ENCODE measurements around the gene HECW1. TPM values are rescaled to one million over a fixed set of nuclear protein-coding genes. Genes with fewer than 3 reads are reported as not detected.

The HECW1 gene
- total RNA-seq, 1 donor from 2014 or later, result not detected

DNA sequence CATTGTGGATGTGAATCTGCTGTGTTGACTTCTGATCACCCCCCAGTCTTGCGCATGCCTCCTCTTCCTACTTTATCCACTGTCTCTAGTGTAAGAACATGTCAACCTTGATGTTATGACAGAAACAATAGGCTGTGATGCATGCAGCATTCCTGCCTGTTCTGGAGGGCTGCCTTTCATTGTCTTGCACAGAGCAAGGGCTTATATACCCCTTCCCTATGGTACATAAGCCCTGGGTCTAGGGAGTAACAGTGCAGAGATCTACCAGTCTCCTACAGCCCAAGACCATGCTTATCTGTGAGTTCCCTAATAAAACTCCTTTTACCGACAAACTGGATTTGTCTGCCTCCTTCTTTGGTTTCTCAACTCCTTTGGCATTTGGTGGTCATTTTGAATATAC, 293.5 kb downstream of the HECW1 start:
- DNase-seq (ENCODE audit: low read depth), result no peak

DNA sequence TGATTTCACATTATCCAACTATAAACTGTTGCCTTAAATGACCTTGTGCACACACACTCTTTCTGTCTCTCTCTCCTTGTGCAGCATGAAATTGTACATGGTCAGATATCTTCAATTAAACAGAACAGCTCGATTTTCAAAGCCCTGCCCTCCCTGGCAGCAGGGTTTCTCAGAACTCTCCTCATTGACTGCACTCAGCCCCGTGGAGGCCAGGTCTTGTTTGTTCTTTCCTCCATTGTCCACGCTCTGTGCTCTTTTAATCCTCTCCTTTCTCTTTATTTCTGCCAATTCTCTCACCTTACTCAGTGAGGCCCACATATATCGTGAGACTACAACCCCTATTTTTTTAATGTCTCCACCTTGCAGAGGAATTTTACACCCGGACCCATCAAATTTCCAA, 294.5 kb downstream of the HECW1 start:
- no peak for DNase-seq (ENCODE audit: low read depth)

- no peak for DNase-seq (ENCODE audit: low read depth)
These were observed 296.5 kb downstream of the HECW1 start for GRCh38 chr7:43408981-43409380.

DNA sequence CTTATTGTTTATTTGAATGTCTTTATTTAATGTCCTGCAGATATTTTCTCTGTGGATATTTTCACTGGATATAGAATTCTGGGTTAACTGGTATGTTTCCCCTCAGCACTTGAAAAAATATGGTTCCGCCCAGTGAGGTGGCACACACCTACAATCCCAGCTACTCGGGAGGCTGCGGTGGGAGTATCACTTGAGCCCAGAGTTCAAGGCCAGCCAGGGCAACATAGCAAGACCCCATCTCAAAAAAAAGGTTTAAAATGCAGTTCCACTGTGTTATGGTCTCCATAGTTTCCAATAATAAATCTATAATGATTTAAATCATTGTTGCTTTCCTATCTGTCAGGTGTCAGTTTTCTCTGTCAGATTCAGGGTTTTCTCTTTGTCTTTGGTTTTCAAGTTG, 305.0 kb downstream of the HECW1 start:
- no peak for DNase-seq (ENCODE audit: low read depth)

- DNase-seq (ENCODE audit: low read depth), result no peak
These were observed 318.0 kb downstream of the HECW1 start for GRCh38 chr7:43430411-43430810.

- no peak for DNase-seq (ENCODE audit: low read depth)
These were observed 318.7 kb downstream of the HECW1 start for GRCh38 chr7:43431020-43431595.

GRCh38 chr7:43433639-43434038, 321.2 kb downstream of the HECW1 start:
- DNase-seq (ENCODE audit: low read depth), result no peak

DNA sequence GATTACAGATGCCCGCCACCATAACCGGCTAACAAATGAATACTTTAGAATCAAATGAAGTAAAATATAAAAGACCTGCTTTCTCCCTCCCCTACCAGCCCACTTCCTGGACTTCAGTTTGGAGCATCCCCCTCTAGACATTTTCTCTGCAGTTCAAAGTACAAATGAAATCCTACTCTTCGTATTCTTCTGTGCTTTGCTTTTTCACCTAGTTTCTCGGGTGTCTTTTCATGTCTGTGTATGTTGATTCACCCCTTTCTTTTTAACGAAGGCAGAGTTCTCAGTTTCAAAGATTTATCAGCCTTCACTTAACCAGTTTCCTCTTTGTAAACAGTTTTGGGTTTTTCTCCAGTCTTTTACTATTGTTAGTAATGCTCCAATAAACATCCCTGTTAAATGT, 324.6 kb downstream of the HECW1 start:
- no peak for DNase-seq (ENCODE audit: low read depth)

- DNase-seq (ENCODE audit: low read depth), result no peak
These were observed 326.5 kb downstream of the HECW1 start for GRCh38 chr7:43438897-43439479.

DNA sequence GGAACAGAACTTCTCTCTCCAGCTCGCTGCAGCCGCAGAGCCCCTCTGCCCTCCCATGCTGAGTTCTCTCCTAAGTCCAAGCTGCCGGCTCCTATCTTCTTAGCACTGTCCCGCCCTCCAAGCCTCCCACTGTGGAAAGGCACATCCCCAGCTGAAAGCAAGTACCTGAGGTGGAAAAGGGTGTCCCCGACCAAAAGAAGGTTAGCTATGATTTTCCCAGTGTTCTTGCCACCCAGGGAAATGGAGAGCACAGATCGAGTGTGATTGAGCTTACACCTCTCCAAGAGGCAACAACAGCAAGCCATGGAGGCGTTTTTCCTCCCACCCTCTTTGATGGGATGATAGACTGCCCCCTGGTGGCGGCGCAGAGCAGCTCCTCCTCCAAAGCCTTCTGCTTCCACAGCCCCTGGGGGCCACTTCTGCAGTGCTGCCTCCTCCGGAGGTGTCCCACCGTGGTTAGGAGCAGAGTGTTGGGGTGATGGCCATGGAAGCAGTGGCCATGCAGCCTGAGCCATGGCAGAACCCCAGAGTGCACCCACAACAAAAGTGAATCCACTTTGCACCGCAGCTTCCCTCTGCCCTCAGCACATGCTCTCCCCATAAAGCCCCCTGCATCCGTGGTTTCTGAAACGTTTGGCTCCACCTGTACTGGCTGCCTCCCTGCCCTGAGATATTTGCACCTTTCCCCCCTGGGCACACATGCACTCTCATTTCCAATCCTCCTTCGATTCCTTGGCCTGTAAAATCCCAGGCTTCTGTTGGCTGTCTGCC, 327.4 kb downstream of the HECW1 start:
- DNase-seq (ENCODE audit: low read depth), result peak; percentile 43

DNA sequence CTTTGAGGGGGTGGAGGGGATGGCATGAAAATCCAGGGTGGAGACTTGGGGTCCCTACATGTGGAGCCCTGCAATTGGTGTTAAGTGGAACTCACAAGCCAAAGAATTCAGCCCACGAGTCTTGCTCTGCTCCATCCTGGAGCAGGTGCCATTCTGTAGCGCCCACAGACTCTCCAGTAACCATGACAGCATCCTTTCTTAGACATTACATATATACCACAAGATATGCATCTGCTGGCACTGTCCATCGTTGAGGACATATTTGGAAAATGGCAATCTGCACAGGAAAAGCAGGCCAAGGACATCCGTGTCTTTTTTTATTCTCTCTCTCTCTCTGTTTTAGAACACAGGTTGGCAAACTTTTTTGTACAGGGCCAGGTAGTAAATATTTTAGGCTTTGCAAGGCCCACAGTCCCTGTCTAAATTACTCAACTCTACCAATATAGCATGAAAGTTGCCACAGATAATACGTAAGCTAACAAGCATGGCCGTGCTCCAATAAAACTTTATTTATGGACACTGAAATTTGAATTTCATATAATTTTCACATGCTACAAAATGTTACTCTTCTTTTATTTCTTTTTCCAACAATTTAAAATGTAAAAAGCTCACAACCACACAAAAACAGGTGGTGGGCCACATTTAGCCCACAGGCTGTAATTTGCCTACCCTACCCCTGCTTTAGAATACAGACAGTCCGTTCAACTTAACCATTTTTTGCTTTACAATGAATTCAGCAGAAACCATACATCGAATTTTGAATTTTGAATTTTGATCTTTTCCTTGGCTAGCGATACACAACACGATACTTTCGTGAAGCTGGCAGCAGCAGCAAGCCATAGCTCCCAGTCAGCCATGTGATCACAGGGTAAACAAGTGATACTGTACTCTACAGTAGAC, 329.0 kb downstream of the HECW1 start:
- no peak for DNase-seq (ENCODE audit: low read depth)

DNA sequence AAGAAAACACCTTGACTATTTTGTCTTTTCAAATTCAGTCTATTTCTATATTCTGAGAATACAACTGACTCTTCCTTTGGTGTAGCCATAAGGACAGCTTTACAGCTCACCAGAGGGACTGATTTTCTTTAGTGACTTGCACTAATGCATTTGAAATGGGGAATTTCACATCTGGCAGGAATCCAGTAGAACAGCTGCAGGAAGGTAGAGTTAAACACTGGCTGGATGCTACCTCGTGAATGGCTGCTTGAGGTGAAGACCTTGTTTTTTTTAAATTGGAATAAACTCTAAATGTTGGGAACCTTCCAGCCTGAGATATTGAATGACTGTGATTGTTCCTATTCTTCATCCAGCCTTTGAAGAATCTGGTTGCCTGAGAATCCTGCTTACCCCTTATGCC, 330.9 kb downstream of the HECW1 start:
- no peak for DNase-seq (ENCODE audit: low read depth)

DNA sequence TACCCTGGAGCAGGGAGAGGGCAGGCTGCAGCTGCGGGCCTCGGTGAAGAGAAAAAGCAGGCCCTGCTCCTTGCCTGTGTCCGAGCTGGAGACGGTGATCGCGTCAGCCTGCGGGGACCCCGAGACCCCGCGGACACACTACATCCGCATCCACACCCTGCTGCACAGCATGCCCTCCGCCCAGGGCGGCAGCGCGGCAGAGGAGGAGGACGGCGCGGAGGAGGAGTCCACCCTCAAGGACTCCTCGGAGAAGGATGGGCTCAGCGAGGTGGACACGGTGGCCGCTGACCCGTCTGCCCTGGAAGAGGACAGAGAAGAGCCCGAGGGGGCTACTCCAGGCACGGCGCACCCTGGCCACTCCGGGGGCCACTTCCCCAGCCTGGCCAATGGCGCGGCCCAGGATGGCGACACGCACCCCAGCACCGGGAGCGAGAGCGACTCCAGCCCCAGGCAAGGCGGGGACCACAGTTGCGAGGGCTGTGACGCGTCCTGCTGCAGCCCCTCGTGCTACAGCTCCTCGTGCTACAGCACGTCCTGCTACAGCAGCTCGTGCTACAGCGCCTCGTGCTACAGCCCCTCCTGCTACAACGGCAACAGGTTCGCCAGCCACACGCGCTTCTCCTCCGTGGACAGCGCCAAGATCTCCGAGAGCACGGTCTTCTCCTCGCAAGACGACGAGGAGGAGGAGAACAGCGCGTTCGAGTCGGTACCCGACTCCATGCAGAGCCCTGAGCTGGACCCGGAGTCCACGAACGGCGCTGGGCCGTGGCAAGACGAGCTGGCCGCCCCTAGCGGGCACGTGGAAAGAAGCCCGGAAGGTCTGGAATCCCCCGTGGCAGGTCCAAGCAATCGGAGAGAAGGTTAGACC, 332.5 kb downstream of the HECW1 start:
- DNase-seq (ENCODE audit: low read depth), result no peak

DNA sequence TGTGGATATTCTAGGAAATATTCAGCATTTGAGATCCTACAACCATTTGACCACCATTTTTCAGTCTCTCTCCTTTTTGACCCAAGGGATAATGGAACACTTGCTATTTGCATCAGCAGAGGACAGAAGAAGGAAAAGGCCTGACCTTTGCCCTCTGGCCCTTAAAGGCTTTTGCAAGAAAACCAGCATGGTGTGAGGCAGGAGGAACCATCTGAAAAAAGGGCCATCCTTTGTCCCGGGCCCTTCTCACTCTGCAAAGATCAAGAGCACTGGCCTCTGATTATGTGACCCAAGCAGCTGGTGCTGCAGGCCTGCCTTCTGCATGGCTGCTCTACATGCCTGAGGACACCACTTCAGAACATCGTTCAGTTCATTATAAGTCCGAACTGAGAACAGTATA, 337.1 kb downstream of the HECW1 start:
- DNase-seq (ENCODE audit: low read depth), result no peak

GRCh38 chr7:43450894-43451293, 338.4 kb downstream of the HECW1 start:
- DNase-seq (ENCODE audit: low read depth), result no peak

DNA sequence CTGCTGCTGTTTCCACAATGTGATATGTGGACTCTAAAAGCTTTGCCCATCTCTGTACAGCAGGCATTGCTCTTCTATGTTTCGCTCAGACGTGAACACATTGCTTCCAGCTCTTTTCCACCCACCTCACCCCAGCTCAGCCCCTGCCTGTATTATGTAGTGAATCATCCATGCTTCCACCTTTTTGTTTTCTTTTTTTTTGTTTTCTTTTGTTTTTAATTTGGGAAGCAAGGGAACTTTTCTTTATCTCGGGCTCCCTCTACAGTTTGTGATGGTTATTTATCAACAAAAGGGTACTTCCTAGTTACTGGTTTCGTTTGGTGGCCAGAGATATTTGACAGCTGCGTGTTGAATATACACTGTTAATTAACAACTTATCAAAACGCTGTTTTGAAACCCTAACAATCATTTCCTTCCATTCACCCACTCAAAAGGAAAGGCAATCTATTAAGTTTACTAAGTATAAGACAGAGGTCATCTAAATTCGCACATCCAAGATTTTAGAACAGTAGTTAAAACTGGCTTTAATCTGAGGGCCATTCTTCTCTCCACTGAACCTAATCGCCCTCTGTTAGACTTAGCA, 342.6 kb downstream of the HECW1 start:
- peak; percentile 74 for DNase-seq (ENCODE audit: low read depth)

DNA sequence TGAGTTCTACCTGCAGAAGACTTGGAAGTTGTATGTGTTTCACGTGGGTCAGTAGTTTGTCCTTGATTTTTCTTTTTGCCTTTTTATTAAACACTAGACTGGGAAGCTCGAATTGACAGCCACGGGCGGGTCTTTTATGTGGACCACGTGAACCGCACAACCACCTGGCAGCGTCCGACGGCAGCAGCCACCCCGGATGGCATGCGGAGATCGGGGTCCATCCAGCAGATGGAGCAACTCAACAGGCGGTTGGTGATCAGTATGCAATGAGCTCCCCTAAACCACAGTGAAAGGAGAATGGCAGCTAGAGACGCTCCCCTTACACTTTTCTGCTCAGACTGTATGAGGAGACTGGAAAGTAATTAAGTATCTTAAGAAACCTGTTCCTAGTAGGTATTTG, 343.8 kb downstream of the HECW1 start:
- DNase-seq (ENCODE audit: low read depth), result peak; percentile 47

GRCh38 chr7:43458330-43459018, 346.0 kb downstream of the HECW1 start:
- no peak for DNase-seq (ENCODE audit: low read depth)

DNA sequence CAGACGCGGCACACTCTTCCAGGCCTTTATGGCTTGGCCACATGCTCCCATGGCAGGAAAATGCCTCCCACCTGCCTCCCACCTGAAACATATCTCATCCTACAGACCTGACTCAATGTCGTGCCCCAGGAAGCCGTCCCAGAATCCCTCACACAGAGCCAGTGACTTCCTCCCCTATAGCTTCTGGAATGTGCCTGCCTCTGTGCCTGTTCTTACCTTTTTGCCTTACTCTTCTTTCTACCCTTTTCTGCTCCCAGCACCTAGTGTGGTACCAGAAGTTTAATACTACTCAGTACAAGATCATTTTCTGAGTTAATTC, 346.5 kb downstream of the HECW1 start:
- DNase-seq (ENCODE audit: low read depth), result no peak
